IMR-90 (cell line): ENCODE results near the gene AS3MT. TPM values are rescaled to one million over a fixed set of nuclear protein-coding genes. Genes with fewer than 3 reads are reported as not detected.
"Not testable (repeated sequence)": the region's sequence is repeated elsewhere in the genome, so short reads cannot be mapped to it uniquely, and the experiment has no call there.

Source experiments
- ATAC-seq: fragments of 200-7000 bp; cut with Tn5 transposase; 2 replicates; pipeline ENCODE4 v1.9.1; 2020; ENCODE audit warnings: low read depth, mild to moderate bottlenecking, moderate library complexity
- BruUV-seq: library from RNA; stranded (reverse); fragments of 400-500 nt; replicated peaks from 2 replicates; lab custom pipeline; 2021; lab: Mats Ljungman, UMichigan
- CTCF ChIA-PET: fragments of 300-600 bp; formaldehyde crosslinking; extraction: SDS; loops from one replicate; lab custom pipeline; 2021; ENCODE audit warnings: antibody characterized with exemption; lab: Yijun Ruan, JAX
- POLR2A ChIA-PET: fragments of 300-600 bp; sonication (Branson Sonifier 250); formaldehyde crosslinking; loops from one replicate; lab custom pipeline; 2022; ENCODE audit warnings: antibody characterized with exemption; ENCODE audit not compliant: unreplicated experiment; lab: Charles Lee
- DNase-seq: peaks from one replicate; pipeline ENCODE4 v3.0.0; 2013
- H2AFZ ChIP-seq: replicated peaks from 2 replicates; pipeline ENCODE3; 2013; ENCODE audit warnings: low read length, mild to moderate bottlenecking; ENCODE audit not compliant: poor library complexity
- H2AK5ac ChIP-seq: 2 replicates; pipeline ENCODE4 v1.6.1; 2013; ENCODE audit warnings: low read depth, low read length, inconsistent platforms
- H2AK9ac ChIP-seq: replicated peaks from 2 replicates; pipeline ENCODE3; 2013; ENCODE audit warnings: mild to moderate bottlenecking, low read depth, low read length, moderate library complexity; ENCODE audit not compliant: poor library complexity
- H2BK120ac ChIP-seq: 2 replicates; pipeline ENCODE4 v1.6.1; 2013; ENCODE audit warnings: low read depth, low read length, inconsistent platforms
- H2BK15ac ChIP-seq: 3 replicates; pipeline ENCODE4 v1.6.1; 2013; ENCODE audit warnings: low read depth, low read length, inconsistent platforms
- H2BK20ac ChIP-seq: 2 replicates; pipeline ENCODE4 v1.6.1; 2013; ENCODE audit warnings: low read depth, mild to moderate bottlenecking, inconsistent platforms, low read length, moderate library complexity
- H2BK5ac ChIP-seq: 2 replicates; pipeline ENCODE4 v1.6.1; 2013; ENCODE audit warnings: mild to moderate bottlenecking, low read depth, low read length, inconsistent platforms; ENCODE audit not compliant: poor library complexity, severe bottlenecking
- H3K14ac ChIP-seq: replicated peaks from 2 replicates; pipeline ENCODE4 v1.6.1; 2013; ENCODE audit warnings: low read depth, low read length, inconsistent platforms
- H3K18ac ChIP-seq: 2 replicates; pipeline ENCODE4 v1.6.1; 2013; ENCODE audit warnings: low read depth, low read length, control low read depth
- H3K23ac ChIP-seq: 2 replicates; pipeline ENCODE4 v1.6.1; 2013; ENCODE audit warnings: low read depth, low read length, inconsistent platforms
- H3K27ac ChIP-seq: 2 replicates; pipeline ENCODE4 v1.5.1; 2013; ENCODE audit warnings: mild to moderate bottlenecking, control low read depth, low read length; ENCODE audit not compliant: insufficient read depth
- H3K27me3 ChIP-seq: 2 replicates; pipeline ENCODE4 v1.6.1; 2013; ENCODE audit warnings: low read length; ENCODE audit not compliant: control insufficient read depth, insufficient read depth
- H3K36me3 ChIP-seq: 2 replicates; pipeline ENCODE4 v1.6.1; 2013; ENCODE audit warnings: low read length, mixed read lengths; ENCODE audit not compliant: control insufficient read depth, insufficient read depth
- H3K4ac ChIP-seq: 2 replicates; pipeline ENCODE4 v1.6.1; 2013; ENCODE audit warnings: low read depth, low read length, inconsistent platforms
- H3K4me1 ChIP-seq: 2 replicates; pipeline ENCODE4 v1.6.1; 2013; ENCODE audit warnings: low read length, mixed read lengths; ENCODE audit not compliant: control insufficient read depth, insufficient read depth
- H3K4me2 ChIP-seq: 2 replicates; pipeline ENCODE4 v1.6.1; 2013; ENCODE audit warnings: low read depth, mild to moderate bottlenecking, control low read depth, low read length, moderate library complexity
- H3K4me3 ChIP-seq: 2 replicates; pipeline ENCODE4 v1.5.1; 2013; ENCODE audit warnings: low read depth, mild to moderate bottlenecking, control low read depth, low read length, moderate library complexity; ENCODE audit not compliant: insufficient read depth
- H3K56ac ChIP-seq: 2 replicates; pipeline ENCODE4 v1.6.1; 2013; ENCODE audit warnings: low read length, inconsistent platforms; ENCODE audit not compliant: insufficient read depth; ENCODE audit errors: extremely low read depth
- H3K79me1 ChIP-seq, 2 experiments: 2 replicates each; pipeline ENCODE4 v1.6.1; 2013; ENCODE audit warnings: low read length in 2 of 2, inconsistent platforms in 1 of 2, low read depth in 1 of 2
- H3K9ac ChIP-seq: 2 replicates; pipeline ENCODE4 v1.6.1; 2013; ENCODE audit warnings: low read depth, low read length, control low read depth
- H3K9me1 ChIP-seq: 2 replicates; pipeline ENCODE4 v1.6.1; 2013; ENCODE audit warnings: low read length, inconsistent platforms; ENCODE audit not compliant: insufficient read depth
- H3K9me3 ChIP-seq: 2 replicates; pipeline ENCODE4 v1.6.1; 2013; ENCODE audit warnings: low read length; ENCODE audit not compliant: control insufficient read depth, insufficient read depth
- H4K20me1 ChIP-seq: 2 replicates; pipeline ENCODE4 v1.6.1; 2013; ENCODE audit warnings: low read length, inconsistent platforms; ENCODE audit not compliant: insufficient read depth
- H4K5ac ChIP-seq: 2 replicates; pipeline ENCODE4 v1.6.1; 2013; ENCODE audit warnings: mild to moderate bottlenecking, low read depth, low read length, control low read depth
- H4K8ac ChIP-seq, 2 experiments: 2 replicates each; pipeline ENCODE4 v1.6.1; 2013; ENCODE audit warnings: low read depth in 2 of 2, low read length in 2 of 2, control low read depth in 1 of 2, inconsistent platforms in 1 of 2
- H4K91ac ChIP-seq: 2 replicates; pipeline ENCODE4 v1.6.1; 2013; ENCODE audit warnings: low read depth, low read length, inconsistent platforms; ENCODE audit not compliant: insufficient read depth
- WGBS, 2 experiments: methylation state at CpG; one replicate each; pipeline versions ENCODE4 v1.1.5 to v1.1.7; 2013; ENCODE audit warnings: missing lambda C conversion rate in 2 of 2; ENCODE audit not compliant: insufficient read length in 1 of 2; ENCODE audit errors: extremely low coverage in 2 of 2; 5-methylcytosine and 5-hydroxymethylcytosine counted together
- dilution Hi-C: fragments of 300-500 bp; cut with HindIII; formaldehyde crosslinking; loops from one replicate; pipeline ENCODE4 v1.14.3; 2018; ENCODE audit warnings: low sequenced_read_pairs; ENCODE audit not compliant: unreplicated experiment
- in situ Hi-C: fragments of 300-500 bp; cut with MboI; formaldehyde crosslinking; loops from 3 replicates; pipeline ENCODE4 v1.14.3; 2019; ENCODE audit warnings: low sequenced_read_pairs, inconsistent platforms, mixed read lengths
- intact Hi-C: fragments of 100-400 bp; cut with micrococcal nuclease; formaldehyde crosslinking; loops from 2 replicates; pipeline ENCODE4 v1.10.0; 2022
- polyA plus RNA-seq, 3 experiments: library from polyadenylated mRNA; depleted of rRNA; stranded (reverse); fragments of >200 nt; gene quantifications; 2 replicates each; pipeline ENCODE4 v1.2.3, GENCODE V29; 2012; ENCODE audit warnings: low replicate concordance in 1 of 3
- total RNA-seq: library from RNA; depleted of rRNA; stranded (reverse); fragments of >200 nt; gene quantifications from 2 replicates; pipeline ENCODE4 v1.2.3, GENCODE V29; 2012

Gene AS3MT
- total and polyA plus RNA-seq, 2 of the 4 experiments (the other 2 are of a cell fraction) = 2.7 to 3.6 TPM

DNA sequence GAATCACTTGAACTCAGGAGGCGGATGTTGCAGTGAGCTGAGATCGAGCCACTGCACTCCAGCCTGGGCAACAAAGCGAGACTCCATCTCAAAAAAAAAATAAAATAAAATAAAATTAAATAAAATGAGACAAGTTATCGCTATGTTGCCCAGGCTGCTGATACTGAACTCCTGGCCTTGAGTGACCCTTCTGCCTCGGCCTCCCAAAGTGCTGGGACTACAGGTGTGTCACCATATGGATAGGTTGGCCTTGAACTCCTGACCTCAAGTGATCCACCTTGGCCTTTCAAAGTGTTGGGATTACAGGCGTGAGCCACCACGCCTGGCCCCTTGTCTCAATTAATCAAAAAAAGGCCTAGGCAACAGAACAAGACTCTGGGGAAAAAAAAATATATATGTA, 16.0 kb upstream of the AS3MT start:
- WGBS, 2 experiments = no CpG with 5 or more reads among the region's 7 CpGs
- ATAC-seq, CTCF ChIA-PET: not testable (repeated sequence)

More for the DNA sequence above, 16.0 kb upstream of the AS3MT start:
- H2BK120ac ChIP-seq, H3K27ac ChIP-seq, H2BK15ac ChIP-seq, intact Hi-C loops, H3K27me3 ChIP-seq, DNase-seq, H3K4ac ChIP-seq, H4K91ac ChIP-seq, H3K23ac ChIP-seq, H4K5ac ChIP-seq, H3K4me1 ChIP-seq, H3K18ac ChIP-seq, H2AK5ac ChIP-seq, POLR2A ChIA-PET, H3K14ac ChIP-seq, H2BK5ac ChIP-seq, dilution Hi-C loops, H3K56ac ChIP-seq, BruUV-seq, in situ Hi-C loops, H3K4me2 ChIP-seq, H2AK9ac ChIP-seq, H3K4me3 ChIP-seq, H3K36me3 ChIP-seq, H3K9me1 ChIP-seq, H2BK20ac ChIP-seq, H4K20me1 ChIP-seq, H3K9ac ChIP-seq, H2AFZ ChIP-seq, H3K9me3 ChIP-seq: not testable (repeated sequence)
- Histone ChIP-seq H4K8ac (peak overlapping the region in 1 of 2 experiments; percentile 59; a peak in 2 of 4 replicates), H3K79me1 (peaks cover 11 to 20% of the 10 kb centered on the region in 2 experiments; a peak in 3 of 4 replicates)
